ENCODE results near the gene CDHR5. TPM values are rescaled to one million over a fixed set of nuclear protein-coding genes. Genes with fewer than 3 reads are reported as not detected.
"Not testable (repeated sequence)": the region's sequence is repeated elsewhere in the genome, so short reads cannot be mapped to it uniquely, and the experiment has no call there.

Gene CDHR5
- total RNA-seq, 3 donors from 2014 or later = 195 to 549 (median 316) TPM

GRCh38 chr11:575313-575995, 49.3 kb downstream of the CDHR5 start:
- no peaks in the 10 kb centered on the region for H3K9me3 ChIP-seq
- no peak for TF ChIP-seq CTCF (IDR thresholded peaks at IDR 0.05)
- peaks cover 34% of the 10 kb centered on the region for H3K4me1 ChIP-seq (ENCODE audit: low read depth)
- no peaks in the 10 kb centered on the region for H3K36me3 ChIP-seq (ENCODE audit: low read depth)
- ATAC-seq = peak; percentile 18
- intact Hi-C loops (cut with DNase I, micrococcal nuclease) = no loop called here
- peak overlapping the region; percentile 22 for H3K4me3 ChIP-seq
- DNase-seq = peak in 1 of 3 donors; percentile 73

GRCh38 chr11:574632-575312, 50.0 kb downstream of the CDHR5 start:
- ATAC-seq = peak; percentile 5
- no peak overlapping the region for H3K4me3 ChIP-seq

GRCh38 chr11:574031-574570, 50.7 kb downstream of the CDHR5 start:
- H3K4me3 ChIP-seq; H3K36me3 ChIP-seq (ENCODE audit: low read depth); ATAC-seq; DNase-seq; H3K9me3 ChIP-seq; intact Hi-C loops (cut with DNase I, micrococcal nuclease): not testable (repeated sequence)
- H3K4me1 ChIP-seq (ENCODE audit: low read depth) = peaks cover 26% of the 10 kb centered on the region

More at GRCh38 chr11:574632-575312, 50.0 kb downstream of the CDHR5 start:
- intact Hi-C loops (cut with DNase I, micrococcal nuclease) = no loop called here
- Histone ChIP-seq H3K36me3 (ENCODE audit: low read depth) (no peaks in the 10 kb centered on the region), H3K9me3 (no peaks in the 10 kb centered on the region), H3K4me1 (ENCODE audit: low read depth) (peaks cover 33% of the 10 kb centered on the region)
- TF ChIP-seq CTCF (IDR thresholded peaks at IDR 0.05) = no peak
- peak in 1 of 3 donors; percentile 66 for DNase-seq

- H3K36me3 ChIP-seq (ENCODE audit: low read depth) = peaks cover 2% of the 10 kb centered on the region
- no peak for TF ChIP-seq CTCF (IDR thresholded peaks at IDR 0.05)
- peaks cover 23% of the 10 kb centered on the region for H3K4me1 ChIP-seq (ENCODE audit: low read depth)
- no peak for ATAC-seq
- DNase-seq = no peak
- H3K9me3 ChIP-seq = no peaks in the 10 kb centered on the region
- H3K4me3 ChIP-seq = no peak overlapping the region
- intact Hi-C loops (cut with DNase I, micrococcal nuclease) = no loop called here
These were observed 51.5 kb downstream of the CDHR5 start for GRCh38 chr11:573146-573759.

- peaks cover 24% of the 10 kb centered on the region for H3K4me1 ChIP-seq (ENCODE audit: low read depth)
- TF ChIP-seq CTCF (IDR thresholded peaks at IDR 0.05) = no peak
- H3K36me3 ChIP-seq (ENCODE audit: low read depth) = peaks cover 3% of the 10 kb centered on the region
- no peak for ATAC-seq
- no peaks in the 10 kb centered on the region for H3K9me3 ChIP-seq
- DNase-seq = no peak
- no peak overlapping the region for H3K4me3 ChIP-seq
- intact Hi-C loops (cut with DNase I, micrococcal nuclease) = no loop called here
These were observed 53.0 kb downstream of the CDHR5 start for GRCh38 chr11:571802-572185.
